Muscle layer of colon (tissue), 2 donors: ENCODE data around the gene ADGRG1.

ENCODE experiments used
- H3K27ac ChIP-seq: one replicate; pipeline ENCODE4 v1.7.0; 2013; ENCODE audit warnings: low read depth, mild to moderate bottlenecking, low read length, moderate library complexity
- H3K27me3 ChIP-seq, 2 donors: one replicate each; pipeline ENCODE4 v1.7.0; 2013; ENCODE audit warnings: low read length in 2 of 2, mild to moderate bottlenecking in 2 of 2; ENCODE audit not compliant: insufficient read depth in 2 of 2, control insufficient read depth in 1 of 2
- H3K36me3 ChIP-seq: one replicate; pipeline ENCODE4 v1.7.0; 2013; ENCODE audit warnings: mild to moderate bottlenecking, low read length; ENCODE audit not compliant: insufficient read depth
- H3K4me1 ChIP-seq: one replicate; pipeline ENCODE4 v1.7.0; 2013; ENCODE audit warnings: mild to moderate bottlenecking, low read length; ENCODE audit not compliant: insufficient read depth
- H3K4me3 ChIP-seq, 2 donors: one replicate each; pipeline ENCODE4 v1.7.0; 2013; ENCODE audit warnings: low read length in 2 of 2, low read depth in 1 of 2, mild to moderate bottlenecking in 1 of 2, moderate library complexity in 1 of 2
- H3K9ac ChIP-seq: one replicate; pipeline ENCODE4 v1.7.0; 2013; ENCODE audit warnings: low read length
- H3K9me3 ChIP-seq: one replicate; pipeline ENCODE4 v1.7.0; 2013; ENCODE audit warnings: mild to moderate bottlenecking, low read length
- donor health status: abdominal sarcoma.
- donor health status: Adenocarcinoma of cecum.

Gene ADGRG1

DNA sequence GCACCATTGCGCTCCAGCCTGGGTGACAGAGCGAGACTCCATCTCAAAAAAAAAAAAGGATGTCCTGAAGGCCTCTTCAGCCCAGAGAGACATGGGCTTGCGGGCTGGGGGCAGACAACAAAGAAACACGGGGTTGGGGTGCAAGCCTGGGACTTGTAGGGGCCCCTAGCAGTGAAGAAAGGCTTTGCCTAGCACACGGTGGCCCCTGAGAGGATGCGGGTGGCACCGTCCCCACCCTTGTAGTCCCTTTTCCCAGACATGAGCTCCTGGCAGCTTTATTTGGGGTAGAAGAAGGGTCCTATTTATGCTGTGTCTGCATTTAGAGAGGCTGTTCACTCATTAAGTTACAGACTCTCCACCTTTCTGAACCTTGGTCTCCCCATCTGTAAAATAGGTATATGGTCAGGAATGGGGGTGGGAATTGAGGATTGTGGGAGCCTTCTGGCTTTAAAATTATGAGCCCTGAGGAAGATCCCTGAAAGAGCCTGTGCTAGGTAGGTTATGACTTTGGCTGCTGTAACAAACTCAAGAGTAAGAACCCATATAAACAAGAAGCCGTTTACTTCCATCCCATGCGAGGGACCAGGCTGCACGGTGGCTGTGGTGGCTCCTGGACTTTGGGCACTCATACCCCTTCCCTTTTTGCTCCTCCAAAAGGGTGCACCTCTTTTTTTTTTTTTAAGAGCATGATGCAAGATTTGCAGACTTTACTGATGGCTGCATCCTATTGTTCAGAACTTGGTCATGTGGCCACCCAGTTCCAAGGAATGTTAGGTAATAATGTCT is 20.6 kb upstream of the ADGRG1 start:
- H3K36me3 ChIP-seq, result no peaks in the 10 kb centered on the region
- H3K9me3 ChIP-seq, result no peaks in the 10 kb centered on the region
- H3K9ac ChIP-seq, result no peak overlapping the region
- no peak overlapping the region for H3K27ac ChIP-seq
- H3K27me3 ChIP-seq, result no peaks in the 10 kb centered on the region
- H3K4me1 ChIP-seq, result no peaks in the 10 kb centered on the region
- H3K4me3 ChIP-seq, result no peak overlapping the region

DNA sequence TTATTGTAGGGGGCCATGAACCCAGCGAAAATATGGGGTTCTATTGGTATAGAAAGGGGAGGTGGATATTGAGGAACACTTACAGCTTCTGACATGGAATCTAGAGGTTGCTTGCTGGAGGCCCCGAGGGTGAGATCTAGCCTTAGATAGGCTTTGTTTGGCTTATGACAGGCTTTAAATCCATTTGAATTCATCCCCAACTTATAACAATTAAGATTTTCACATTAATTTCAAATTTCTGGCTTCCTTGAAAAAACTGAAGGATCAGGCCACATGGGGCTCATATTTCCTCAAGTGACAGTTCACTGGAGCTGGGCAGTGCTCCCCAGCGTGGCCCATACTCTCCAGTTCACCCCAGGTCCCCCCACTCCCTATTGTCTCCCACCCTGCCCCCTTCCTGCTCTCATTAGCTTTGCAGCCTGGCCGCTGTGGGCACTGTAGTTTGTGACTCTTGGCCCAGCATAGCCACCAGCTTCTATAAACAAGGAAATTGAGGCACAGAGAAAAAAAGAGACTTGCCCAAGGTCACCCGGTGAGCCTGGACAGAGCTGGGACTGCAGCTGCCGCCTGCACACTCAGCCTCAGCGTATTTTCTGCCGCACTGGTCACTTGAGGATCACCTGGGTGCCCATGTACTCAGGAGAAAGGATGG is 19.8 kb upstream of the ADGRG1 start:
- Histone ChIP-seq H3K9ac (no peak overlapping the region), H3K4me1 (no peaks in the 10 kb centered on the region), H3K4me3 (no peak overlapping the region), H3K9me3 (no peaks in the 10 kb centered on the region), H3K36me3 (no peaks in the 10 kb centered on the region), H3K27me3 (no peaks in the 10 kb centered on the region), H3K27ac (no peak overlapping the region)

DNA sequence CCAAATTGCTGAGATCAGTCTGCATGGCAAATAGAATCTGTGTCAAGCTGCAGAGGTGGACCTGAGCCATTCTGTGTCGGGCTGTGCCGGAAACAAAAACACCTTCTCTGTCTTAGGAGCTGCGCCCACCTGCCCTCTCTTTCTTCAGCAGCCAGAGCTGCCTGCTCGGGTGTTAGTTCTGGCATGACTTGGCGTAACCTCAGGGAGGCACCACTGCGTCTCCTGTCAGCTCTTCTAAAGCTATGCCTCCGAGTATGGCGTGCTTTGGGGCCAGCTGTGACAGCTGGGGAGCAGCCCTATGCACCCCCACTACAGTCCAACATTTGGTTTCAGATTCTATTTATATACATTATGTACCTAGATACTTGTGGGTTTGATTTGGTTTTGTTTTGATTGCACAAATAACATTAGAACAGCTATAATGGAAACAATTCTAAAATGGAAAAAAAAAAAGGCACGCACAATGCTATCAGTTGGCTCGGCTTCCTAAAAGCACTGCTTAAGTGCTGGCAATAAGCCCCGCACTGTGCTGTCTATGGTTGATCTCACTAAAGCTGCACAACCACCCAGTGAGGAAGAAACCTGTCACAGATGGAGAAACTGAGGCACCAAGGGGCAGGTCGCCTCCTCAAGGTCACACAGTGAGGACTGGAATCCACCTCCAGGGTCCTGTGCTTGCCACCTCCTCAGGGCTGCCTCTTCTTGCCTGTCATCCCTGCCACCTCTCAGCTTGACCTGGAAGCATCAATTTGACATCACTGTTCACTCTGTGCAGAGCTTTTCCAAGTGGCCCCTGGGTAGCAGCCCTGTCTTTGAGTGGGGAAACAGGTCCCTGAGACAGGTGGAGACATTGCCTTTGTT is 18.7 kb upstream of the ADGRG1 start:
- Histone ChIP-seq H3K4me1 (no peaks in the 10 kb centered on the region), H3K9me3 (no peaks in the 10 kb centered on the region), H3K9ac (no peak overlapping the region)

DNA sequence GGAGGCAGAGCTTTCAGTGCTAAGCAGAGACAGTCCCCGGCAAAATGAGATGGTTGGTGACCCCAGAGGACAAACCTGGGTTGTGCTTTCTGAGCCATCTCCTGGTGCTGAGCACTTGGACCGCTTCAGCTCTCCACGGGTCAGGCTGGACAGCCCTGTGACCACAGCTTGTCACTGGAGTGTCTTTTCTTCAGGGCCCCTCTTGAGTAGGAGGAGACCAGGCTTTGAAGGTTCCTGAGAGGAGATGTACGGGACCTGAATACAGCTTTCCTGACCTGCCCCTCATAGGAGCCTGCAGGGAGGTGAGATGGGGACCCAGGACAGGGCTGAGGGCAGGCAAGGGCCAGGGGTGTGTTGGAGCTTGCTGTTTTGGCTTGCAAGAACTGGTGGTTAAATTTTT is 17.8 kb upstream of the ADGRG1 start:
- no peak overlapping the region for H3K27ac ChIP-seq
- no peaks in the 10 kb centered on the region for H3K27me3 ChIP-seq
- no peaks in the 10 kb centered on the region for H3K9me3 ChIP-seq
- H3K4me1 ChIP-seq, result no peaks in the 10 kb centered on the region
- no peak overlapping the region for H3K9ac ChIP-seq
- no peak overlapping the region for H3K4me3 ChIP-seq
- H3K36me3 ChIP-seq, result no peaks in the 10 kb centered on the region

More for the DNA sequence above, 18.7 kb upstream of the ADGRG1 start:
- no peak overlapping the region for H3K27ac ChIP-seq
- no peak overlapping the region for H3K4me3 ChIP-seq
- H3K36me3 ChIP-seq, result no peaks in the 10 kb centered on the region
- no peaks in the 10 kb centered on the region for H3K27me3 ChIP-seq

DNA sequence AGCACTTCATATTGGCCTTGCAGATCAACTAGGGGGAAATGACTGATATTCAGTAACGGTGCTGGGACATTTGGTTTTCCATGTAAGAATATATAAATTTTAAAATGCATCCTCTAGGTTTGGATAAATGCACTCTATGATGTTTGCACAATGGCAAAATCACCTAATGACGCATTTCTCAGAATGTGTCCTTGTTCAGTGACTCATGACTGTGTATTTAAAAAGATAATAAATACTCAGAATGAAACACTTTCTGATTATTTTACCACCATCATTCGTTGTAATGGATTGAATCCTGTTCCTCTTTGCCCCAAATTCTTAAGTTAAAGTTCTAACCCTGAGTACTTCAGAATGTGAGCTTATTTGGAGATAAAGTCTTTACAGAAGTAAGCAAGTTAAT is 17.2 kb upstream of the ADGRG1 start:
- H3K27ac ChIP-seq, result no peak overlapping the region

DNA sequence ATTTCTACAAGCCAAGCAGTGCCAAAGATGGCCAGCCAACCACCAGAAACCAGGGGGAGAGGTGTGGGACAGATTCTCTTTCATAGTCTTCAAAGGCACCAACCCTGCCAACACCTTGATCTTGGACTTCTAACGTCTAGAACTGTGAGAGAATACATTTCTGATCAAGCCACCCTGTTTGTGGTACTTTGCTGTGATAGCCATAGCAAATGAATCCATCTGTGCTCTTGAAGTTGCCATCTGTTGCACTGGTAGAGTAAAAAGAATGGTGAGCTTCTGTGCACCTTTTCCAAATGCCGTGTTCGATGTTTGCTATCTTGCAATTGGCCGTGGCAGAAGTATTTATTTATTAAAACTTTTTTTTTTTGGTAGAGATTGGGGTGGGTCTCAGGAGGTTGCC is 16.7 kb upstream of the ADGRG1 start:
- no peaks in the 10 kb centered on the region for H3K27me3 ChIP-seq
- H3K4me1 ChIP-seq, result no peaks in the 10 kb centered on the region
- H3K27ac ChIP-seq, result no peak overlapping the region
- H3K9ac ChIP-seq, result no peak overlapping the region
- H3K36me3 ChIP-seq, result no peaks in the 10 kb centered on the region
- H3K9me3 ChIP-seq, result no peaks in the 10 kb centered on the region
- H3K4me3 ChIP-seq, result no peak overlapping the region

More for the DNA sequence above, 17.2 kb upstream of the ADGRG1 start:
- H3K4me1 ChIP-seq, result no peaks in the 10 kb centered on the region
- H3K4me3 ChIP-seq, result no peak overlapping the region
- H3K9me3 ChIP-seq, result no peaks in the 10 kb centered on the region
- H3K9ac ChIP-seq, result no peak overlapping the region
- H3K27me3 ChIP-seq, result no peaks in the 10 kb centered on the region
- no peaks in the 10 kb centered on the region for H3K36me3 ChIP-seq

DNA sequence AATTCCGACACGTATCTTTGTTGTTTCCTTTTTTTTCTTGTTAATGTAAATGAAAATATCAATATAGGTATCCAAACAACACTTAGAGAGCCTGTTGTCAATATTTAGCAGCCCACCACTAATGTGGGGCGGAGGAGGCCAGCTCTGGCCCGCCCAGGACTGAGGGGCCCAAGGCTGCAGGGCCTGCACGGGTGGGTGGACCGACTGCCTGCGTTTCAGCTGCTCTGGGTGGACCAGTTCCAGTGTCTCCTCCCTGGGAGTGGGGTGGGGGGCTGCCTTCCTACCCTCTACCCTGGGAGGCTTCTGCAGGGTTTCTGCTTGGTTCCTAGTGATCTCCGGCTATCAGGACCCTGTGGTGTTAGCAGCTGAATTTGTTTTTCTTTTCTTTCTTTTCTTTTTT is 15.9 kb upstream of the ADGRG1 start:
- H3K27me3 ChIP-seq, result no peaks in the 10 kb centered on the region

DNA sequence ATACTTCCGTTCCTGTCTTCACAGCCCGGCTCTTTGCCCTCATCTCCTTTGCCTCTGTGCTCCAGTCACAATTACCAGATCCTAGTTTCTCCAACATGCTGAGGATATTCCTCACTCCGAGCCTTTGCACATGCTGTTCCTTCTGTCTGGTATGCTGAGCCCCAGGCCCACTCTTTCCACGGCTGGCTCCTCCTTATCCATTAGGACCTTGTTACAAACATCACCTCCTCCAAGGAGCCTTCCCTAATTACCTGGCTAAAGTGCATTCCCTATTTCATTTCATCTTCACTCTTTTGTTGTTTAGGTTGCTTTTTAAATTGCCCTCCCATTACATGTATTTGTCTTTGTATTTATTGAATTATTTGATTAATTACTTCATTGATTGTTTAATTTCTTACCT is 14.9 kb upstream of the ADGRG1 start:
- Histone ChIP-seq H3K4me1 (no peaks in the 10 kb centered on the region), H3K9me3 (no peaks in the 10 kb centered on the region), H3K36me3 (no peaks in the 10 kb centered on the region), H3K4me3 (no peak overlapping the region), H3K27ac (no peak overlapping the region), H3K9ac (no peak overlapping the region), H3K27me3 (no peaks in the 10 kb centered on the region)

More for the DNA sequence above, 15.9 kb upstream of the ADGRG1 start:
- Histone ChIP-seq H3K9me3 (no peaks in the 10 kb centered on the region), H3K27ac (no peak overlapping the region), H3K9ac (no peak overlapping the region), H3K4me1 (no peaks in the 10 kb centered on the region), H3K4me3 (no peak overlapping the region), H3K36me3 (no peaks in the 10 kb centered on the region)

DNA sequence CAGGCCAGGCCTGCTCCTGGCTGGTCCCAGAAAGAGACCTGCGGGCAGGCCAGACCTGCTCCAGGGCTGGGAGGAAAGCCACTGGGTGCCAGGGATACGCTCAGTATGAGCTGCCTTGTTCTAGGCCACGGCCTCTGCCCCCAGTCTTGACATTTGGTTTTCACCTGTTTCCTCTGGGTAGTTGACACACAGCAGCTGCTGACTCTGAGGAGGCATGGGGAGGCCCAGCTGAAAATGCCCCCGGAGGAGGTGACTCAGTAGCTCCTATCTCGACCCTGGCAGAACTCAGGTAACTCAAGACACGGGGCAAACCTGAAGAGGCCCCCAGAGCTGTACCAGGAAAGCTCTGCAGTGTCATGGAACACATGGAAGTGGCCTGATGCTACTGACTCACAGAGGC is 13.9 kb upstream of the ADGRG1 start:
- no peaks in the 10 kb centered on the region for H3K36me3 ChIP-seq
- no peak overlapping the region for H3K4me3 ChIP-seq
- no peaks in the 10 kb centered on the region for H3K27me3 ChIP-seq
- H3K9me3 ChIP-seq, result no peaks in the 10 kb centered on the region
- H3K27ac ChIP-seq, result no peak overlapping the region
- H3K4me1 ChIP-seq, result no peaks in the 10 kb centered on the region
- no peak overlapping the region for H3K9ac ChIP-seq

DNA sequence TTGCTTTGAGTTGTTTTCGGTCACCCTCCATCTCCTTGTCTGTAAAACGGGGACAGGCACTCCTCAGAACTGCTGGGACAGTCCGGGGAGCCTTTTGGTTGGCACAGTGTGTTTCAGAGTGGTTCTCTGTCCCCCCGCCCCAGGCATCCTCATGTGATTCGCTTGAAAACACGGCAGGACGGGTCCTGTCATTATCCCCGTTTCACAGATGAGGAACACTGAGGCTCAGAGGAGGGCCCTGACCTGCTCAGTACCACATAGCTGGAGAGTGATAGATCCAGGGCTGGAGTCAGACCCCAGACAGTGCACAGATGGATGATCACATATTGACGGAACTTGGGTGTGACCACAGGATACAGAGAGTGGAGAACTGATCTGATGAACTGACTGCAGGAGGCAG is 13.5 kb upstream of the ADGRG1 start:
- Histone ChIP-seq H3K4me1 (no peaks in the 10 kb centered on the region), H3K9me3 (no peaks in the 10 kb centered on the region), H3K4me3 (no peak overlapping the region), H3K27me3 (no peaks in the 10 kb centered on the region), H3K9ac (no peak overlapping the region), H3K27ac (no peak overlapping the region), H3K36me3 (no peaks in the 10 kb centered on the region)

DNA sequence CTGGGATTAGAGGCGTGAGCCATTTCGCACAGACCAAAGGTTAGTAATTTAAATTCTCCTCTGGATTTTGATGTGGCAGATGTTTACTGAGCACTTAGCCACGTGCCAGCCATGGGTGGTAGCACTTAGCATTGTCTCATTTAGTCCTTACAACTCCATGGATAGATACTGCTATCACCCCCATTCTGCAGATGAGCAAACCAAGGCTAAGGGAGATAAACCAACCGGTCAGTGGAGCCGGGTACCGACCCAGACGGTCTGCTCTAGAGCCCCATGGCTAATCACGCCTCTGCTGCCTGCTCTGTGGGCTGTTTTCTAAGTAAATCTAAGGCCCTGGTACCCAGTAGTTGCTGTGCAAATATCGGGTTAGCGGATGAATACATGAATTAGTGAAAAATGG is 12.6 kb upstream of the ADGRG1 start:
- Histone ChIP-seq H3K9ac (no peak overlapping the region), H3K36me3 (no peaks in the 10 kb centered on the region), H3K9me3 (no peaks in the 10 kb centered on the region), H3K4me1 (no peaks in the 10 kb centered on the region), H3K27ac (no peak overlapping the region), H3K4me3 (no peak overlapping the region), H3K27me3 (no peaks in the 10 kb centered on the region)
